Testis (tissue), 3 donors: ENCODE data around the gene TCF4. TPM values are rescaled to one million over a fixed set of nuclear protein-coding genes. Genes with fewer than 3 reads are reported as not detected.

ENCODE experiments used
- DNase-seq: peaks from one replicate; pipeline ENCODE4 v3.0.0-alpha.2; 2019
- H3K27ac ChIP-seq, 2 donors: fragments of 200-600 bp; sonication (generic); one replicate each; pipeline ENCODE4 v1.5.1; 2019
- H3K27me3 ChIP-seq: fragments of 200-600 bp; sonication (generic); one replicate; pipeline ENCODE4 v1.5.1; 2019
- H3K36me3 ChIP-seq: fragments of 200-600 bp; sonication (generic); one replicate; pipeline ENCODE4 v1.5.1; 2017; ENCODE audit warnings: low read depth; ENCODE audit errors: missing control alignments
- H3K4me1 ChIP-seq: fragments of 200-600 bp; sonication (generic); one replicate; pipeline ENCODE4 v1.5.1; 2019
- H3K4me3 ChIP-seq, 2 donors: fragments of 200-600 bp; sonication (generic); one replicate each; pipeline ENCODE4 v1.5.1; 2017 to 2019
- H3K9me3 ChIP-seq: fragments of 200-600 bp; sonication (generic); one replicate; pipeline ENCODE4 v1.5.1; 2017
- CTCF ChIP-seq, 3 experiments: fragments of 450-650 bp in 2 of 3; fragments of 200-600 bp in 1 of 3; sonication (generic) in 1 of 3; IDR thresholded peaks; one replicate each; pipeline ENCODE4 v1.5.1; 2016 to 2019; ENCODE audit warnings: antibody characterized with exemption in 3 of 3, mild to moderate bottlenecking in 2 of 3, moderate library complexity in 1 of 3
- POLR2A ChIP-seq: fragments of 450-650 bp; IDR thresholded peaks from one replicate; pipeline ENCODE4 v1.6.1; 2017; ENCODE audit warnings: antibody characterized with exemption, mild to moderate bottlenecking, moderate library complexity
- WGBS, 2 donors: methylation state at CpG; one replicate each; pipeline ENCODE4 v1.1.5; 2018; 5-methylcytosine and 5-hydroxymethylcytosine counted together
- intact Hi-C: fragments of 100-400 bp; cut with DNase I; formaldehyde crosslinking; loops from one replicate; pipeline ENCODE4 v1.15.1; 2023; ENCODE audit warnings: low total_unique reads
- polyA plus RNA-seq: library from polyadenylated mRNA; stranded (reverse); fragments of 350-450 nt; fragmentation: Illumina TruSeq; extraction: RNeasy Lipid Tissue Mini Kit (QIAGEN cat#74804); gene quantifications from one replicate; pipeline ENCODE4 v1.2.3, GENCODE V29; 2014; ENCODE audit warnings: low read depth, low replicate concordance; ENCODE audit not compliant: insufficient read depth
- total RNA-seq, 2 donors: library from RNA; depleted of rRNA; stranded (reverse); fragments of >200 nt; gene quantifications; one replicate each; pipeline ENCODE4 v1.2.3, GENCODE V29; 2016

TCF4 gene
- total and polyA plus RNA-seq, 3 donors from 2014 or later, result 50.8 to 122 (median 110) TPM

- Histone ChIP-seq H3K27ac (no peak overlapping the region), H3K27me3 (no peaks in the 10 kb centered on the region), H3K4me3 (no peak overlapping the region), H3K9me3 (no peaks in the 10 kb centered on the region), H3K4me1 (peaks cover 6% of the 10 kb centered on the region), H3K36me3 (no peaks in the 10 kb centered on the region)
- WGBS, 2 donors, result 88 to 93% methylated on average over 5 of the region's 5 CpGs
- no peak for DNase-seq
- intact Hi-C loops, result no loop called here
- TF ChIP-seq CTCF (IDR thresholded peaks at IDR 0.05), result no peak
- TF ChIP-seq POLR2A, result no peak
These were observed 318.4 kb downstream of the TCF4 start for GRCh38 chr18:55269622-55270021.

DNA sequence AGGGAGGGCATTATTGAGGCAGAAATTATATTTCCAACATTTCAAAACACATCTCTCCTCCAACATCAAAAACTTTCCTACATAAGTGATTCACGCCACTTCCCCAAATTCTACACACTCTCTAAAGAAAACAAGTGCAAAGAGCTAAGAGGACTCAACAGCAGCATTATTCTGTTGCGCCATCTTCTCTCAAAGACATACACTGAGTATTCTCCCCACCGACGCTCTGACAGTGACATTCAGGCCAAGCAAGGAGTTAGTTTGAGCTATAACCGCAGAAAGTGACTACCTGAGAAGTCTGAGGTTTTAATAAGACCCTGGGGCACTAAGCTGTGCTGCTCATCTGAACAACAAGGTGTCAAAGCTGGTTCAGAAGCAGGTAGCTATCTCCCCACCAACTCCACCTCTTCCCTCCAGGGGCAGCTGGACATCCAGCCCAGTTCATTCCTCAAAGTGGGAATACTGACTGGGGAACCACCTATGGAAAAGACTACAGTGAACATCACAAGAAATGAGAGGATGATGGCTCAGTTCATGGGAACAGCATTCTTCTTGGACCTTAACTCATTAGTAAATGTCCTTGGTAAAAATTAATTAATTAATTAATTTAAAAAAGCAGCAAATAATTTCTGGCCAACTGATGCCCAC, 319.2 kb downstream of the TCF4 start:
- Histone ChIP-seq H3K27ac (no peak overlapping the region), H3K9me3 (no peaks in the 10 kb centered on the region), H3K27me3 (no peaks in the 10 kb centered on the region), H3K4me3 (no peak overlapping the region), H3K4me1 (peaks cover 6% of the 10 kb centered on the region), H3K36me3 (no peaks in the 10 kb centered on the region)
- TF ChIP-seq CTCF (IDR thresholded peaks at IDR 0.05), result no peak
- TF ChIP-seq POLR2A, result no peak
- WGBS, 2 donors, result 93 to 95% methylated on average over 5 of the region's 5 CpGs
- DNase-seq, result no peak
- intact Hi-C loops, result no loop called here

DNA sequence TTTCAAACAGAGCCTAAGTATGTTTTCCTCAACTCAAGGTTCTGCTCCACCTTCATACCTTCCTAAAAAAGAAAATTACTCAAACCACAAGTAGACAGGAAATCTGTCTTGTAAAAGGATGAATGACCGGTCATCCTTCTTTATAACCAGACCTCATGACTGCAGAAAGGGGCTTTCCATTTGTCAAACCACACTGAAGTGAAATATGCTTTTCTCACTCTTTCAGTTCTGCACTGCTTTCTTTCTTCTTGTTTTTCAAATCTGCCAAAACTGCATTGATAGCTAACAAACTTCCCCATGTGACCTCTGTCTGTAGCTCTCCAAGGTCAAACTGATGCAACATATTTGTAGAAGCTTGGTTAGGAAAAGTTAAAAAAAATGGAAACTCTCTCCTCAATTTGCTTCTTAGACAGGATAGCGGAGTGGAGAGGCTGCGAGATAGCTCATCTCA, 319.8 kb downstream of the TCF4 start:
- Histone ChIP-seq H3K9me3 (no peaks in the 10 kb centered on the region), H3K36me3 (no peaks in the 10 kb centered on the region), H3K4me3 (no peak overlapping the region), H3K27ac (no peak overlapping the region), H3K4me1 (peaks cover 6% of the 10 kb centered on the region), H3K27me3 (no peaks in the 10 kb centered on the region)
- intact Hi-C loops, result no loop called here
- no peak for DNase-seq
- WGBS, 2 donors, result 73 to 88% methylated on average over 3 of the region's 3 CpGs
- TF ChIP-seq POLR2A (no peak), CTCF (IDR thresholded peaks at IDR 0.05) (no peak)

GRCh38 chr18:55266981-55267380, 321.0 kb downstream of the TCF4 start:
- no peak overlapping the region for H3K4me3 ChIP-seq
- WGBS, 2 donors, result 72% methylated on average over 6 of the region's 6 CpGs
- TF ChIP-seq POLR2A (no peak), CTCF (IDR thresholded peaks at IDR 0.05) (no peak)
- no peaks in the 10 kb centered on the region for H3K9me3 ChIP-seq
- intact Hi-C loops, result no loop called here
- no peaks in the 10 kb centered on the region for H3K36me3 ChIP-seq
- no peaks in the 10 kb centered on the region for H3K27me3 ChIP-seq
- peaks cover 6% of the 10 kb centered on the region for H3K4me1 ChIP-seq
- H3K27ac ChIP-seq, result no peak overlapping the region
- no peak for DNase-seq

GRCh38 chr18:55265984-55266383, 322.0 kb downstream of the TCF4 start:
- no peak for TF ChIP-seq CTCF (IDR thresholded peaks at IDR 0.05)
- TF ChIP-seq POLR2A, result no peak
- no peak for DNase-seq
- H3K27ac ChIP-seq, result no peak overlapping the region

More at GRCh38 chr18:55265984-55266383, 322.0 kb downstream of the TCF4 start:
- Histone ChIP-seq H3K4me1 (peaks cover 6% of the 10 kb centered on the region), H3K36me3 (no peaks in the 10 kb centered on the region), H3K27me3 (no peaks in the 10 kb centered on the region), H3K9me3 (no peaks in the 10 kb centered on the region), H3K4me3 (no peak overlapping the region)
- intact Hi-C loops, result no loop called here
- 77 to 86% methylated on average over 3 of the region's 3 CpGs for WGBS, 2 donors
